ENCODE measurements around the gene ACOX3. TPM values are rescaled to one million over a fixed set of nuclear protein-coding genes. Genes with fewer than 3 reads are reported as not detected.

The ACOX3 gene
- total RNA-seq, 1 donor from 2014 or later: 44.1 TPM

- TF ChIP-seq CTCF (IDR thresholded peaks at IDR 0.05; ENCODE audit: unreplicated experiment): no peak
- no peak overlapping the region for H3K4me3 Mint-ChIP-seq (ENCODE audit: unreplicated experiment)
- H3K36me3 Mint-ChIP-seq (ENCODE audit: low read depth, unreplicated experiment): peaks cover 4% of the 10 kb centered on the region
- H3K27me3 Mint-ChIP-seq (ENCODE audit: unreplicated experiment): peaks cover 10% of the 10 kb centered on the region
- H3K27ac Mint-ChIP-seq (ENCODE audit: unreplicated experiment): no peak overlapping the region
- no peaks in the 10 kb centered on the region for H3K9me3 Mint-ChIP-seq (ENCODE audit: unreplicated experiment)
- H3K4me1 Mint-ChIP-seq (ENCODE audit: unreplicated experiment): peaks cover 2% of the 10 kb centered on the region
- DNase-seq (ENCODE audit: low spot score): no peak
Measured at GRCh38 chr4:8359193-8359592, 81.3 kb downstream of the ACOX3 start.

GRCh38 chr4:8356856-8357255, 83.7 kb downstream of the ACOX3 start:
- DNase-seq (ENCODE audit: low spot score): no peak
- Mint-ChIP-seq H3K4me1 (ENCODE audit: unreplicated experiment) (peaks cover 2% of the 10 kb centered on the region), H3K27ac (ENCODE audit: unreplicated experiment) (no peak overlapping the region), H3K36me3 (ENCODE audit: low read depth, unreplicated experiment) (no peaks in the 10 kb centered on the region), H3K4me3 (ENCODE audit: unreplicated experiment) (no peak overlapping the region), H3K9me3 (ENCODE audit: unreplicated experiment) (no peaks in the 10 kb centered on the region), H3K27me3 (ENCODE audit: unreplicated experiment) (peaks cover 11% of the 10 kb centered on the region)
- TF ChIP-seq CTCF (IDR thresholded peaks at IDR 0.05; ENCODE audit: unreplicated experiment): no peak

GRCh38 chr4:8355864-8356565, 84.5 kb downstream of the ACOX3 start:
- Mint-ChIP-seq H3K4me1 (ENCODE audit: unreplicated experiment) (peaks cover 2% of the 10 kb centered on the region), H3K4me3 (ENCODE audit: unreplicated experiment) (no peak overlapping the region), H3K36me3 (ENCODE audit: low read depth, unreplicated experiment) (no peaks in the 10 kb centered on the region), H3K27ac (ENCODE audit: unreplicated experiment) (no peak overlapping the region), H3K27me3 (ENCODE audit: unreplicated experiment) (peaks cover 11% of the 10 kb centered on the region), H3K9me3 (ENCODE audit: unreplicated experiment) (no peaks in the 10 kb centered on the region)
- no peak for TF ChIP-seq CTCF (IDR thresholded peaks at IDR 0.05; ENCODE audit: unreplicated experiment)
- no peak for DNase-seq (ENCODE audit: low spot score)

GRCh38 chr4:8355306-8355705, 85.2 kb downstream of the ACOX3 start:
- H3K9me3 Mint-ChIP-seq (ENCODE audit: unreplicated experiment): no peaks in the 10 kb centered on the region
- H3K27ac Mint-ChIP-seq (ENCODE audit: unreplicated experiment): no peak overlapping the region
- H3K36me3 Mint-ChIP-seq (ENCODE audit: low read depth, unreplicated experiment): no peaks in the 10 kb centered on the region
- no peak for TF ChIP-seq CTCF (IDR thresholded peaks at IDR 0.05; ENCODE audit: unreplicated experiment)
- peaks cover 10% of the 10 kb centered on the region for H3K27me3 Mint-ChIP-seq (ENCODE audit: unreplicated experiment)
- no peak overlapping the region for H3K4me3 Mint-ChIP-seq (ENCODE audit: unreplicated experiment)
- H3K4me1 Mint-ChIP-seq (ENCODE audit: unreplicated experiment): peaks cover 2% of the 10 kb centered on the region
- DNase-seq (ENCODE audit: low spot score): no peak

- H3K4me1 Mint-ChIP-seq (ENCODE audit: unreplicated experiment): peaks cover 2% of the 10 kb centered on the region
- TF ChIP-seq CTCF (IDR thresholded peaks at IDR 0.05; ENCODE audit: unreplicated experiment): no peak
- H3K27ac Mint-ChIP-seq (ENCODE audit: unreplicated experiment): no peak overlapping the region
- H3K4me3 Mint-ChIP-seq (ENCODE audit: unreplicated experiment): no peak overlapping the region
- peaks cover 12% of the 10 kb centered on the region for H3K27me3 Mint-ChIP-seq (ENCODE audit: unreplicated experiment)
- H3K36me3 Mint-ChIP-seq (ENCODE audit: low read depth, unreplicated experiment): no peaks in the 10 kb centered on the region
- DNase-seq (ENCODE audit: low spot score): no peak
- no peaks in the 10 kb centered on the region for H3K9me3 Mint-ChIP-seq (ENCODE audit: unreplicated experiment)
Measured at GRCh38 chr4:8353912-8354453, 86.5 kb downstream of the ACOX3 start.
